ENCODE data around the gene VCPKMT. TPM values are rescaled to one million over a fixed set of nuclear protein-coding genes. Genes with fewer than 3 reads are reported as not detected.

Gene VCPKMT
- total RNA-seq, 1 experiment from 2014 or later: 6.5 TPM

DNA sequence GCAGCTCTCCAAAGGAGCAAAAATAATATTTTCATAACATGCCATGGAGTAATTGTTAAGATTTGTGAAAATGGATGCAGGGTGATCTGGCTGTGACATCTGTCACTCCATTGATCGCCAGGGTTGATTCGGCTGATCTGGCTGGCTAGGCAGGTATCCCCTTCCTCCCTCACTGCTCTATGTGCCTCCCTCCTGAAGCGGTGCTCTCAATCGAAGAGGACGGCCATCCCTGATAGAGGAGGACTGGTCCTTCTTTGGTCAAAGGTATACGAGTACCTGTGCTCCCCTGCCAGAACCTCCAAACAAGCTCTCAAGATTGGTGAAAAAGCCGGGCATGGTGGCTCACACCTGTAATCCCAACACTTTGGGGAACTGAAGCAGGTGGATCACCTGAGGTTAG lies 47.9 kb downstream of the VCPKMT start:
- intact Hi-C loops (cut with micrococcal nuclease; ENCODE audit: unreplicated experiment): no loop called here

GRCh38 chr14:50067723-50068495 lies 48.5 kb downstream of the VCPKMT start:
- BruUV-seq (replicated peaks): no TSS peak
- Histone ChIP-seq H3K4me2 (peak overlapping the region; percentile 11; the same call in 1 of the 2 replicates), H2AFZ (no peak overlapping the region), H3K27ac (peak overlapping the region; percentile 40), H3K27me3 (ENCODE audit: insufficient read depth, low read depth) (no peaks in the 10 kb centered on the region), H3K9me3 (ENCODE audit: insufficient read depth, low read depth) (peaks cover 6% of the 10 kb centered on the region; the same call in 1 of the 2 replicates), H4K20me1 (ENCODE audit: insufficient read depth) (no peaks in the 10 kb centered on the region), H3K79me2 (ENCODE audit: low read depth) (no peaks in the 10 kb centered on the region), H3K4me3 (no peak overlapping the region), H3K4me1 (replicated peaks; ENCODE audit: insufficient read depth) (peaks cover 27% of the 10 kb centered on the region), H3K9me2 (ENCODE audit: insufficient read depth) (no peaks in the 10 kb centered on the region), H3K36me3 (ENCODE audit: low read depth) (no peaks in the 10 kb centered on the region), H3F3A (ENCODE audit: insufficient read depth, low read depth) (peaks cover 16% of the 10 kb centered on the region; the same call in 1 of the 2 replicates)
- ChIA-PET POLR2A (ENCODE audit: unreplicated experiment) (no interaction called here), CTCF (interaction anchor here (0.6 to 1.2 kb wide), 2 partner anchors 13 to 214 kb away, joined by 3 read pairs; no protein-coding TSS in a partner anchor)
- no peak for TF ChIP-seq CTCF (conservative IDR thresholded peaks at IDR 0.05)
- TF ChIP-seq EZH2 (IDR thresholded peaks at IDR 0.05; ENCODE audit: low read depth): no peak
- DNase-seq: peak; percentile 43 to 80
- intact Hi-C loops (cut with micrococcal nuclease; ENCODE audit: unreplicated experiment): no loop called here

More for the DNA sequence above, 47.9 kb downstream of the VCPKMT start:
- CTCF ChIA-PET: no interaction called here
- peaks cover 21% of the 10 kb centered on the region for H3K4me1 ChIP-seq (replicated peaks; ENCODE audit: insufficient read depth)
- no peak overlapping the region for H3K4me2 ChIP-seq
- TF ChIP-seq EZH2 (IDR thresholded peaks at IDR 0.05; ENCODE audit: low read depth): no peak
- no peak for TF ChIP-seq CTCF (conservative IDR thresholded peaks at IDR 0.05)
- H3K27ac ChIP-seq: 0 out of 2 replicates have a peak overlapping the region, but pooled peaks have one; percentile 40
- no peaks in the 10 kb centered on the region for H3K79me2 ChIP-seq (ENCODE audit: low read depth)
- H4K20me1 ChIP-seq (ENCODE audit: insufficient read depth): no peaks in the 10 kb centered on the region
- H3K4me3 ChIP-seq: no peak overlapping the region
- H2AFZ ChIP-seq: no peak overlapping the region
- H3K9me2 ChIP-seq (ENCODE audit: insufficient read depth): no peaks in the 10 kb centered on the region
- H3K27me3 ChIP-seq (ENCODE audit: insufficient read depth, low read depth): no peaks in the 10 kb centered on the region
- H3F3A ChIP-seq (ENCODE audit: insufficient read depth, low read depth): peaks cover 10% of the 10 kb centered on the region; the same call in 1 of the 2 replicates
- no TSS peak for BruUV-seq (replicated peaks)
- POLR2A ChIA-PET (ENCODE audit: unreplicated experiment): no interaction called here
- peaks cover 6% of the 10 kb centered on the region; the same call in 1 of the 2 replicates for H3K9me3 ChIP-seq (ENCODE audit: insufficient read depth, low read depth)
- no peaks in the 10 kb centered on the region for H3K36me3 ChIP-seq (ENCODE audit: low read depth)
- no peak for DNase-seq

GRCh38 chr14:50065583-50065982 lies 50.8 kb downstream of the VCPKMT start:
- Histone ChIP-seq H3F3A (ENCODE audit: insufficient read depth, low read depth) (peaks cover 38% of the 10 kb centered on the region), H3K9me3 (ENCODE audit: insufficient read depth, low read depth) (peaks cover 6% of the 10 kb centered on the region; the same call in 1 of the 2 replicates), H3K79me2 (ENCODE audit: low read depth) (no peaks in the 10 kb centered on the region), H4K20me1 (ENCODE audit: insufficient read depth) (no peaks in the 10 kb centered on the region), H3K9me2 (ENCODE audit: insufficient read depth) (no peaks in the 10 kb centered on the region), H3K27ac (no peak overlapping the region), H3K4me3 (no peak overlapping the region), H3K27me3 (ENCODE audit: insufficient read depth, low read depth) (no peaks in the 10 kb centered on the region), H2AFZ (no peak overlapping the region), H3K4me1 (replicated peaks; ENCODE audit: insufficient read depth) (peaks cover 47% of the 10 kb centered on the region), H3K36me3 (ENCODE audit: low read depth) (no peaks in the 10 kb centered on the region), H3K4me2 (no peak overlapping the region)
- CTCF ChIA-PET: no interaction called here
- intact Hi-C loops (cut with micrococcal nuclease; ENCODE audit: unreplicated experiment): no loop called here
- no TSS peak for BruUV-seq (replicated peaks)
- DNase-seq: no peak
- TF ChIP-seq EZH2 (IDR thresholded peaks at IDR 0.05; ENCODE audit: low read depth) (no peak), CTCF (conservative IDR thresholded peaks at IDR 0.05) (no peak)
- POLR2A ChIA-PET (ENCODE audit: unreplicated experiment): no interaction called here

Data from PC-9 (cell line).